ENCODE results near the gene DYSF.

The DYSF gene

DNA sequence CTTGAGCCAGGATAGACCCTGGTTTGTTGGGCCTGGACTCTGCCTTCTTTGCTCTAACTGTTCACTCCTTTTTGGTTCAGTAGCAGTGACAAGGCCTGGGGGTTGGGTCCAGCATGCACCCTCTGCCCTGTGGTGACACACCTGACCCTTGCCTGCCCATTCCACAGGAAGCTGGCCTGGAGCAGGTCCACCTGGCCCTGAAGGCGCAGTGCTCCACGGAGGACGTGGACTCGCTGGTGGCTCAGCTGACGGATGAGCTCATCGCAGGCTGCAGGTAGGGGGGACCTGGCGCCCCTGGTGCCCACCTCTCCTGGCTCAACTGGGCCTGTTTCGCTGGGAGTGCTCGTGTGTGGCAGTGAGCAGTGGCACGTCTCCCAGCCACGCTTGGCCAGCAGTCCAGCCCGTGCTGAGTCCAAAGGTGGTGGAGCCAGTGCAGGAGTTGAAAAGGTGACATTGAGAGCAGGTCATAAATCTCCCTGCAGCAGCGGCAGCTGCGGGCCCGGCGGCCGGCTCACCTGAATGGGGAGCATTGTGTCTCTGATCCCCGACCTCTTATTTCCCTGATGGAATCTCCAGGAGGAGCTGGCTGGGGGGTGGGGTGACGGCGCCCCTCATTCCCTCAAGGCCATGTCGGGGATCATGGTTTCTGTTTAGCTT, 102.6 kb downstream of the DYSF start:
- DNase-seq, result no peak

DNA sequence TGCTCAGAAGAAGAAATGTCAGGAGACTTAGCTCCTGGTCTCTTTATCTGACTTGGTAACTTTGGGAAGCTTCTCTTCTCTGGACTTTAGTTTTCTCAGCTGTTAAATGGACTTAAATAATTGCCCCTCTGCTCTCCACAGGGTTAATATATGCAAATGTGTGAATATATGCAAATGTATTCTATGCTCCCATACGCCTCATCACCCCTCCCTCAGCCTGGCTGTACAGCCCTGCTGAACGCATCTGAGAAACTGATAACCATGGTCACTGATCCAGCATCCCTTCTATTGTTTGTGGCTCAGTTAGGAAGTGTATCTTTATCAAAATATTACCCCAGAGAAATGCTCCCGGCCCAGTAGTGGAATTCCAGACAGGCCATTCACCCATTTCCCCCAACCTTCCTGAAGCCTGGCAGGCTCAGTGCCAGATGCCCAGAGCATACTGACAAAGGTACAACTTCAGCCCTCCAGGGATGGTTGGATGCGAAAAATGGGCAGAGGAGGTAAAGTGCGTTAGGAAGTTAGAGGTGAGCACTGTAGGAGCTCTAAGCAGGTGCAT, 103.4 kb downstream of the DYSF start:
- no peak for DNase-seq

DNA sequence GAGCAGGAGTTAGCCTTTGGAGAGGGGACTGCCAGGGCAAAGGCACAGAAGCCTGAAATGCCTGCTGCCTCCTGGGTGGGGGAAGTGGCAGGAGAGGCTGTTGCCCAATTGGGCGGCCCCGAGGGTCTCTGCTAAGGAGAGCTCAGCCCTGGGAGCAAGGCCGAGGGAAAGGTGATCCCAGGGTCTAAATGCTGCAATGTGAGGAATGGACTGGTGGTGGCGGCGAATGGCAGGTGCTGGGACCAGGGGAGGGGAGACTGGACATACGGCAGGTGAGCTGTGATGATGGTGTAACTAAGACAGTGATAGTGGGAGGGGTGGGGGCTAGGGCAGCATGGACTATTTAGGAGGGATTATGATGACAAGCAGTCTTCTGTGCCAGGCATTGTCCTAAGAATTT, 104.0 kb downstream of the DYSF start:
- DNase-seq, result no peak

DNA sequence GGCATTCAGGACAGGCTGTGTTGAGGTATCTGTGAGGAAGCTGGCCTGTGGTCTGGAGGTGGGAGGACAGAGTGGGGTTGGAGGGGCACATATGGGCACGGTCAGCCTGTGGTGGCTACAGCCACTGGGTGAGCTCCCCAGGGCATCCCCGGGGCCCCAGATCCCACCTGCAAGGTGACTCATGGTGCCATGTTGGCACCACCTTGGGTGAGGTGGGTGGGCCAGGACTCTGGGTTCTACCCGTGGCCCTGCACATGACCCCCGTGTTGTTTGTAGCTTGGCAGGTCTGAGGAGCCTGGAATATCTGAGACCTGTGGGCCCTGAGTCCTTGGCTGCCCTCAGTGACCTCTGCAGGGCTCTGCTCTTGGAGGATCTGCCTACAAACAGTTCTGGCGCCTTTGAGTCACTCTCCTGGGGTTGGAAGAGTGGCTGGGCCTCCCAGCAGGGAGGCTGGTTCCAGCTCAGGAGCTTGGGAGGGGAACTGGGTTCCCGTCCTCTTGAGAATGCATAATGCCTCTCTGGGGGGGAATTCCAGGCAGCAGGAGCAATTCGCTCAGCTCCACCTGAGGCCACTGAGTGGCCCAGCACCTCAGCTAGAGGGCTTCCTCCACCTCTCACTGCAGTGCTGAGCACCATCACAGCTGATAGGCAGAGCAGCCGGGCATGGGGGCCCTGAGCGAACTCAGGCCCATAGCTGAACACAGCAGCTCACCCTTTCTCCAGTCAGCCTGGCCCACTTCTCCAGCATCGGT, 105.1 kb downstream of the DYSF start:
- DNase-seq, result no peak

DNA sequence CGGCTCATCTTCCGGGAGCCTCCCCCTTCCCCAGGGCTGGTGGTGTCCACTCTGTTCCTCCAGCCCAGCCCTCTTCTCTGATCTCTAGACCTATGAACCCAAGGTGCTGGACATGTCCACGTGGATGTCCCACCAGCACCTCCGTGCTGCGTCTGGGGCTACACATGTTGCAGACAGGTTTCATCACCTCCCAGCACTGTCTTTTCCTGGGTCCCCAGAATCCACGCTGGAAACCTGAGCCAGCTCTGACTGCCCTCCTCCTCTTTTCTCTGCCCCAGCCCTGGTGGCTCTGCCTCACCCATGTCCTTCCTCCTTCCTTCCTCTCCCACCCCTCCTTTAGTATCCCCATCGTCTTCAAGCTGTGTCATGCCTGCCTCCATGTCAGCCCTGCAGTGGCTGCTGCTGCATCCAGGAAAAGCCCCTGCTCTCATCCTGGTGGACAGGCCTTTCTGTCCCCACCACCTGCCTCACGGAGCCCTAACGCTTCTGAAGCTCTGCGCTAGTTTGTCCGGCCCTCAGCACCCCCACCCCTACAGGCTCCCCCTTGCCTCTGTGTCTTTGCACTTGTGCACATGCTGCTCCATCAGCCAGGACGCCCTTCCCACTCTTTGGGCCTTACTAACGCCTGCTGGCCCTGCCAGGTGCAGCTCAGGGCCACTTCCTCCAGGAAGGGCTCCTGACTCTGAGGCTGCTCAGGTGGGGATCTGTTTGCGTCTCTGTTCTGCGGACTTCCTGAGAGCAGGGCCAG, 105.9 kb downstream of the DYSF start:
- no peak for DNase-seq

DNA sequence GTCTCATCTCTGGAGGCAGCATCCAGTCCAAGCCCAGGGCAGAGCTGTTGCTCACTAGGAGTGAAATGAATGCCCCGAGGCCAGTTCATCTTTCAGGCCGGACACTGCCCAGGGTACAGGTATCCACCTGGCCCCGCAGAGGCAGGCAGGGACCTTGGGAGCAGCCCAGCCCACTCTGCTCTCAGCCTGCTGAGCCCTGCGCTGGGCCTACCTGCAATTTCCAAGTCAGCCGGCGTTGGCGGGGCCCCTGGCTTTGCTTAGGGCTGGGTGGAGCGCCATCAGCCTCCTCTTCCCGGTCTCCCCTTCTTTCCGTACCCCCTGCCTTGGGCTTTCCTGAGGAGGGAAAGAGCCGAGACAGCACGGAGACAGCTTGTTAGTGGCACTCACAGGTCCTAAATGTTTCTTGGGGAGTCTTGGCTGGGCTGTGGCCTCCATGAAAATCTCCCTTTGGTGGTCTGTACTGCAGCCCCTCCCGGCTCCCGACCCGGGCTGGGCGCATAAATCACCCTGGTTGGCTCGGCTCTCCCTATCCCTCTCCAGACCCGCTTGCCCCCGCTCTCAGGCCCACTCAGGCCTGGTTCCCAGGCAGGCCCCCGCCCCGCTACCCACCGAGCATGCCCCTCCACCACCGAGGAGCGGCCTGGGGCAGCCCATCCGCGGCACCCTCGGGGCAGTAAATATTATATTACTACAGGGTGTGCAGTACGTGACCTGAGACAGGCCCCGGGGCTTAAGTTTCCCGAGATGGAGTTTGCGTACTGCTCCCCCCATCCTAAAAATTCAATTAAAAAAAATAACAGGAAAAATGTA, 106.7 kb downstream of the DYSF start:
- DNase-seq, result no peak

DNA sequence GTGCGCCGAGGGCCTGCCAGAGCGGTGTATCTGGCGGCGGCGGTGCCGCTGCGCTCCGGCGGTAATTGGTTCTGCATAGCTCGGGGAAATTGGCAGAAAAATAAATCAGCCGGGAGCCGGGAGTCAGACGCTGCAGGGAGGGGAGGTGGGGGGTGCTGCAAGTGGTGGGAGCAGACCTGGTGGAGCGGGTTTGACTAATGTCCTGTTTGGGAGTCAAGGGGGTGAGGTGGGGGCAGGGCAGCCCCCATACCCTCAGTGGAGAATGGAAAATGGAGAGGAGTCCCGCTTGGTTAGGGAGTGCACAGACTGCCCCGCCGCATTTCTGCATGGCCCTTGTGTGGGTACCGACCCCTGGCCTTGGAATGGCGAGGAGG, 107.3 kb downstream of the DYSF start:
- DNase-seq, result no peak

DNA sequence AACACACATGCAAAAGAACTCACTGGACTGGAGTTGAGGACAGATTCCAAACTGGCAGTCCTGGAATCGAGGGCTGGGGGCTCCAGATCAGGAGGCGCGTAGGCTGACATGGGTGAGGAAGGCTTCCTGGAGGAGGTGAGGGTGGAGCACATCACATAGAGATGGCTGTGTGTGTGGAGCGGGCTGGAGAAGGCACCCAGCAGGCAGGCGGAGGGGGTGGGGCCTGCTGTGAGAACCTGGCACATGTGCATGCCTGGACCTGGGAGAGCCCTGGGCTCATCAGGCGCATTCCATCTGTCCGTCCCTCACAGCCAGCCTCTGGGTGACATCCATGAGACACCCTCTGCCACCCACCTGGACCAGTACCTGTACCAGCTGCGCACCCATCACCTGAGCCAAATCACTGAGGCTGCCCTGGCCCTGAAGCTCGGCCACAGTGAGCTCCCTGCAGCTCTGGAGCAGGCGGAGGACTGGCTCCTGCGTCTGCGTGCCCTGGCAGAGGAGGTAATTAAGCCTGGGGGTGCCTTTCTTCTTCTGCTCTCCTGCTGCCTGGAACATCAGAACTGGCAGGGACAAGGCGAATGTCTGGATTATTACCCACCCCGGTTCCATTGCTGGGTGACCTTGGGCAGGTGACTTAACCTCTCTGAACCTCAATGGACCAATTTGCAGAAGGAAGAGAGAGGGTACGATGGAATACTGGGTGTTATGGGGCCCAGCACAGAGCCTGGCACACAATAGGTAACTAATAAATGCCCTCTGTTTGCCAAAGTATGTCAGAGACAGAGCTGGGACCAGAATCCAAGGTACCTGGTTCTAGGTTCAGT, 108.3 kb downstream of the DYSF start:
- no peak for DNase-seq

DNA sequence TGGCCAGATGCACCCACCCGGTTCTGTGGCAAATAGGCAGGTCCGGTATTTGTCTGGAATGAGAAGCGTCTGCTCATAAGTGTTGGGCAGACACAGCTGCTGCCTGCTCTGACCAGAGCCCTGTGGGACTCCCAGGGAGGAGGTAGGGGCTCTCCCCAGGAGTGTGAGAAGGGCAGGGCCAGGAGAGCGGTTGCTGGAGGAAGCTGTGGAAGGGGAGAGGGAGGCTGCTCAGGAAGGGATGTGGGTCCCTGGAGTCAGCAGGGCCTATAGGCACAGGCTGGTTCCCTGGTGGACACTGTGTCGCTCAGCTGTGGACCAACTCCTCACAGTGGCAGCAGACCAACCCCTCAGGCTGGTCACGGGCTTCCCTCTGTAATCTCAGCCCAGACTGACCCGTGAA, 109.2 kb downstream of the DYSF start:
- no peak for DNase-seq

DNA sequence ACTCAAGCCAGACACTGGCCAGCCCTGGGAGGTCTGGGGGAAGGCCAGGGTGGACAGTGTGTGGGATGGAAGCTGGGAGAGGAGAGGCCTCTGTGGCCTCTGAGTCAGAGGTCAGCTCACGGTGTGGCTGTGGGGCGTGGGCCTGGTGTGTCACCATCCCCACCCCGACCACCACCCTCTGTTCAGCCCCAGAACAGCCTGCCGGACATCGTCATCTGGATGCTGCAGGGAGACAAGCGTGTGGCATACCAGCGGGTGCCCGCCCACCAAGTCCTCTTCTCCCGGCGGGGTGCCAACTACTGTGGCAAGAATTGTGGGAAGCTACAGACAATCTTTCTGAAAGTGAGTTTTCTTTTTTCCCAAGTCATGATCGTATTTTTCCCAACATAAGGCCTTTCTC, 110.5 kb downstream of the DYSF start:
- DNase-seq, result no peak

DNA sequence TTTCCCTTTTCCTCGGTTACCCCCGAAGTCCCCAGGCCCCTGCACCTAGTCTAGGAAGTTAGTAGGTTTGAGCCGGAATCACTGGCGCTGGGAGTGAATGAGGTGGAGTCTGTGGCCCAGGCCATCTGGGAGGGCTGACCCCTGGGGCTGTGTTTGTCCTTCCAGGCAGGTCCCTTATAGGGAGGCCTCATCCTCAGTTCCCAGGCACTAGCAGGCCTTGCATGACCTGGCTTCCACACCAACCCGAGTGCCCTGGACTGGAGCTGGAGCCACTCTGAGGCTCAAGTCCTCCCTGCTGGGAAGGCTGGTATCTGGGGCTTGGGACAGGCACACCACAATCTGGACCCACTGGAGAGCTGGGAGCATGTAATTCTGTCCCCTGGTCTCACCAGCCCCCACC, 111.0 kb downstream of the DYSF start:
- no peak for DNase-seq

DNA sequence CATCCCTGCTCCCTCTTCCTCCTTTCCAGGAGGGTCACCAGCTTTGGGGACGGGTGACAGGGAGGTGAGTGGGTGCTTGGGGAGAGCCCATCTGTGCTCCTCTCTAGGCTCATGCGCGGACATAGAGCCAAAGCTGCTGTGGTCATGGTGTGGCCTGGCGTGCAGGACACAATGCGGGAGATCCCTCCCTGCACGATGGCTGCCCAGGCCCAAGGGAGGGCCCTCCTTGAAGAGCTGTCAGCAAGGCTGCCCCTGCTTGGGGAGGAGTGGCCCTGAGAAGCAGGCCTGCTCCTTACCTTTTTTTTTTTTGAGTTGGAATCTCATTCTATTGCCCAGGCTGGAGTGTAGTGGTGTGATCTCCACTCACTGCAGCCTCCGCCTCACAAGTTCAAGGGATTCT, 111.4 kb downstream of the DYSF start:
- DNase-seq, result no peak

DNA sequence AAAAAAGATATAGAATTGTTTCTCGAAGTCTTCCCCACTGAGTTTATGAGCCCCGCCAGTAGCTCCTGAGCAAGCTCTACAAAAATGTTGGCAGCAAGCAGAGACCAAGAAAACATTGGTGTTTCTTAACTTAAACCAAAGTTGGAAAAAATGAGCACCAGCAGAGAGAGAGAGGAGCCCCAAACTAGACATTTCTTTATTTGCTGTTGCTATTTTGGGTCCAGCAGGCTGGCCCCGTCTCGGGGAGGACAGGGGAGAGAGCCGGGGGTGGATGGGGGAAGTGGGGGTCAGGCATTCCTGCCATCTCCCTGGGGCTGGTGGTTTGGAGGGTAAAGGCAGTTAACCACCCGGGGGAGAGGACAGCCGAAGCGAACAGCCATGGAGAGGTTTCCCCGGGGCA, 113.0 kb downstream of the DYSF start:
- DNase-seq, result no peak

DNA sequence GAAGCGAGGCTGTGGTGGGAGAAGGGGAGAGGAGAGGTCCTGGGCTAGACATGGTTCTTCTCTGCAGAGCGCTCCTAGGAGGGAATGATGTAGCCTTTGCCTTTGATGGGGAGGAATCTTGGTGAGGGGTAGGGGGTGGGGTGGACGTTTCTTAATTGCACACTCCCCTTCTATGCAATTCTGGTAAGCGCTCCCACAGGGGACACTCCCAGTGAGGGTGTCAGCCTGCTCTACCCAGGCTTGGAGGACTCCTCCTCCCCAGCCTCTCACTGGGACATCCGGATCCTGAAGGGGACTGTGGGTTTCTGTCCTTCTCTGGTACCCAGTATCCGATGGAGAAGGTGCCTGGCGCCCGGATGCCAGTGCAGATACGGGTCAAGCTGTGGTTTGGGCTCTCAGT, 114.3 kb downstream of the DYSF start:
- no peak for DNase-seq

DNA sequence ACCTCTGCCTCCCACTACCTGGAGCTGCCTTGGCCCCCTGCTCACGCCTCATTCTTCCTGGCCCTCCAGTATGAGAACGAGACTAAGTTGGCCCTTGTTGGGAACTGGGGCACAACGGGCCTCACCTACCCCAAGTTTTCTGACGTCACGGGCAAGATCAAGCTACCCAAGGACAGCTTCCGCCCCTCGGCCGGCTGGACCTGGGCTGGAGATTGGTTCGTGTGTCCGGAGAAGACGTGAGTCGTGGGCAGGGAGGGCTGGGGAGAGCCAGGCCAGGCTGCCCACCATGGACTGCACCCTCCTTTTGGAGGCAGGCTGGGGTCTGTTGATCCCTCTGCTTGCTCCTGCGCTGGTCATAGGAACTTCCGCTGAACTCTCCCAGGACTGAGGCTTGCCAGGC, 114.7 kb downstream of the DYSF start:
- DNase-seq, result no peak

DNA sequence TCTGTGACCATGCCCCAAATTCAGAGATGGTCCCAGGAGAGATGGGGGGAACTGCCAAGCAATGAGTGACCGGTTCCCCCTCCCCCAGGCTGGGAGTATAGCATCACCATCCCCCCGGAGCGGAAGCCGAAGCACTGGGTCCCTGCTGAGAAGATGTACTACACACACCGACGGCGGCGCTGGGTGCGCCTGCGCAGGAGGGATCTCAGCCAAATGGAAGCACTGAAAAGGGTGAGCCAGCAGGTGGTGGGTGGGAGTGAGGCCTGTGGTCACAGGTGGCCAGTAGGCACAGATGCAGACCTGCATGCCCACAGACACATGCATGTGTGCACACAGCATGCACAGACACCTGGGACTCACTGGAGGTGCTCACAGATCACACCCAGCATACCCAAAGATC, 117.2 kb downstream of the DYSF start:
- no peak for DNase-seq

DNA sequence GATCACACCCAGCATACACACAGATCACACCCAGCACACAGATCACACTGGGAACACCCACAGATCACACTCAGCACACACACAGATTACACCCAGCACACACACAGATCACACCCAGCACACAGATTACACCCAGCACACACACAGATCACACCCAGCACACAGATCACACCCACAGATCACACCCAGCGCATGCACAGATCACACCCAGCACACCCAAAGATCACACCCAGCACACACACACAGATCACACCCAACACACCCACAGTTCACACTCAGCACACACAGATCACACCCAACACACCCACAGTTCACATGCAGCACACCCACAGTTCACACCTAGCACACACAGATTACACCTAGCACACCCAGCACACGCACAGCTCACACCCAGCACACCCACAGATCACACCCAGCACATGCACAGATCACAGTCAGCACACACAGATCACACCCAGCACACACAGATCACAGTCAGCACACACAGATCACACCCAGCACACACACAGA, 117.6 kb downstream of the DYSF start:
- no peak for DNase-seq

DNA sequence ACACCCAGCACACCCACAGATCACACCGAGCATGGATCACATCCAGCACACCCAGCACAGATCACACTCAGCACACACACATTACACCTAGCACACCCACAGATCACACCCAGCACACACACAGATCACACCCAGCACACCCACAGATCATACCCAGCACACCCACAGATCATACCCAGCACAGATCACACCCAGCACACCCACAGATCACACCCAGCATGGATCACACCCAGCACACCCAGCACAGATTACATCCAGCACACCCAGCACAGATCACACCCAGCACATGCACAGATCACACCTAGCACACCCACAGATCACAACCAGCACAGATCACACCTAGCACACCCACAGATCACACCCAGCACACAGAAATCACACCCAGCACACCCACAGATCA, 118.6 kb downstream of the DYSF start:
- DNase-seq, result no peak

DNA sequence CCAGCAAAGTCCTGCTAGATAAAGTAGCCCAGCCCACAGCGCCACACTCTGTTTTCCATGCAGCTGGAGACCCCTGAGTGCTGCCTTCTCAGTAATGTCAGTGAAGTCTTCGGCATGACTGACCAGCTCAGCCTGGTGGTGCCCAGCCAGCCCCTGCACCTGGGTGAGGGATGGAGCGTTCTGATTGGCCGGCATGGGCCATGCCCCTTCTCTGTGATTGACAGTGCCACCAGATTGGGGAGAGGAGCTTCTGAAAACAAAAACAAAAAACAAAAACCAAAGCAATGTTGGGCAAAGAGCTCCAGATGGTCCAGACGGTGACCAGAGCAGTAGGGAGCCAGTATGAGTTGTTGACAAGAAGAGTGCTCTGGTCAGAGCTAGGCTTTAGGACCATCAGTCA, 122.6 kb downstream of the DYSF start:
- no peak for DNase-seq

DNA sequence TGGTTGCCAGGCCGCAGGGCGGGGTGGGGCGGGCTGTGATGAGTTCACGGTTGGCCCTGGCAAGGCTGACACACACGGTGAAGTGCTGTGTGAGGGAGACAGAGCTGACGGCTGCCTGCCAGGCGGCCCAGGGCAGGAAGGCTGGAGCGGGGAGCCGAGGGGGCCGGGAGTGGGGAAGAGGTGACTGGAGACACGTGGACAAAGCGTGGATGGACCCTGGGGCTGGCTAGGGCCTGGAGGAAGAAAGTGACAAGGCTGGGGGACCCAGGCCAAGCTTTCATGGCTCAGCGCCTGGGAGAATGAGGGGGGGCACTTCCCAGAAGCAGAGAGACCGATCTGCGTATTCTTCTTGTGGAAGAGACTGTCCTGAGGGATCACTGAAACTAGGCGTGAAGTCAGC, 123.2 kb downstream of the DYSF start:
- no peak for DNase-seq

DNA sequence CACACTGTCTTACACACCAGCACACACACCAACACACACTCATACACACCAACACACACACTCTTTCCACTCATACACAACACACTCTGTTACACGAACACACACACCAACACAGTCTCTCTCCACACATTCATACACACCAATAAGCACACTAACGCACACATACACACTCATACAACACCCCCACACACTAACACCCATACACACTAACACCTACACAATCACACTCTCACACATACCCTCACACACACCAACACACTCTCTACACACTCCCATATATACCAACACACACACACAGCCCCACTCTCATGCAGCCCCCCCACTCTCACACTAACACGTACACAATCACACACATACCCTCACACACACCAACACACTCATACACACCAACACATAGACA, 123.8 kb downstream of the DYSF start:
- no peak for DNase-seq

All from activated gamma-delta T cell (primary cell).